Skeletal muscle satellite cell (primary cell): ENCODE data around the gene RNF208.
A peak's percentile ranks its signal among the peaks of the same experiment; 100 is the strongest.

Experiments used
- H3K27me3 ChIP-seq: 2 replicates; pipeline ENCODE4 v1.7.0; 2013; ENCODE audit warnings: low read length; ENCODE audit not compliant: control insufficient read depth, insufficient read depth
- H3K36me3 ChIP-seq: 2 replicates; pipeline ENCODE4 v1.7.0; 2013; ENCODE audit warnings: mild to moderate bottlenecking, control low read depth, low read length; ENCODE audit not compliant: insufficient read depth
- H3K4me1 ChIP-seq: 2 replicates; pipeline ENCODE4 v1.7.0; 2013; ENCODE audit warnings: low read length; ENCODE audit not compliant: control insufficient read depth, insufficient read depth
- H3K4me2 ChIP-seq: 2 replicates; pipeline ENCODE4 v1.7.0; 2013; ENCODE audit warnings: mild to moderate bottlenecking, low read length
- H3K4me3 ChIP-seq: 2 replicates; pipeline ENCODE4 v1.7.0; 2013; ENCODE audit warnings: low read length
- H3K9ac ChIP-seq: 2 replicates; pipeline ENCODE4 v1.7.0; 2013; ENCODE audit warnings: mild to moderate bottlenecking, low read depth, low read length, moderate library complexity
- H3K9me3 ChIP-seq: replicated peaks from 2 replicates; pipeline ENCODE4 v1.7.0; 2013; ENCODE audit warnings: mild to moderate bottlenecking, control low read depth, low read length

RNF208 gene

GRCh38 chr9:137198051-137198901, 23.8 kb downstream of the RNF208 start:
- H3K36me3 ChIP-seq, result no peaks in the 10 kb centered on the region
- H3K9ac ChIP-seq, result peak overlapping the region; percentile 11
- H3K4me3 ChIP-seq, result peak overlapping the region; percentile 84
- H3K4me1 ChIP-seq, result peaks cover 30% of the 10 kb centered on the region
- H3K4me2 ChIP-seq, result peak overlapping the region; percentile 83
- H3K27me3 ChIP-seq, result no peaks in the 10 kb centered on the region
- H3K9me3 ChIP-seq, result no peaks in the 10 kb centered on the region

GRCh38 chr9:137195525-137196220, 26.4 kb downstream of the RNF208 start:
- Histone ChIP-seq H3K9ac (no peak overlapping the region), H3K4me1 (peaks cover 22% of the 10 kb centered on the region), H3K27me3 (no peaks in the 10 kb centered on the region), H3K9me3 (no peaks in the 10 kb centered on the region), H3K4me2 (no peak overlapping the region), H3K36me3 (peaks cover 18% of the 10 kb centered on the region), H3K4me3 (no peak overlapping the region)

- Histone ChIP-seq H3K9me3 (no peaks in the 10 kb centered on the region), H3K9ac (no peak overlapping the region), H3K4me3 (no peak overlapping the region), H3K27me3 (no peaks in the 10 kb centered on the region), H3K4me2 (no peak overlapping the region), H3K36me3 (peaks cover 25% of the 10 kb centered on the region), H3K4me1 (peaks cover 26% of the 10 kb centered on the region)
Measured at GRCh38 chr9:137194909-137195308, 27.1 kb downstream of the RNF208 start.

GRCh38 chr9:137194388-137194787, 27.7 kb downstream of the RNF208 start:
- Histone ChIP-seq H3K4me3 (no peak overlapping the region), H3K4me2 (no peak overlapping the region), H3K4me1 (peaks cover 28% of the 10 kb centered on the region), H3K27me3 (no peaks in the 10 kb centered on the region), H3K9me3 (no peaks in the 10 kb centered on the region), H3K9ac (no peak overlapping the region), H3K36me3 (peaks cover 27% of the 10 kb centered on the region)

GRCh38 chr9:137193771-137194170, 28.3 kb downstream of the RNF208 start:
- H3K4me2 ChIP-seq, result no peak overlapping the region
- H3K4me3 ChIP-seq, result no peak overlapping the region
- no peaks in the 10 kb centered on the region for H3K27me3 ChIP-seq
- no peaks in the 10 kb centered on the region for H3K9me3 ChIP-seq
- H3K9ac ChIP-seq, result no peak overlapping the region
- peaks cover 23% of the 10 kb centered on the region for H3K4me1 ChIP-seq
- H3K36me3 ChIP-seq, result peaks cover 27% of the 10 kb centered on the region

- peaks cover 27% of the 10 kb centered on the region for H3K36me3 ChIP-seq
- no peaks in the 10 kb centered on the region for H3K9me3 ChIP-seq
- H3K27me3 ChIP-seq, result no peaks in the 10 kb centered on the region
- no peak overlapping the region for H3K4me2 ChIP-seq
- peaks cover 14% of the 10 kb centered on the region for H3K4me1 ChIP-seq
- no peak overlapping the region for H3K4me3 ChIP-seq
- no peak overlapping the region for H3K9ac ChIP-seq
Measured at GRCh38 chr9:137192859-137193258, 29.2 kb downstream of the RNF208 start.

- no peak overlapping the region for H3K9ac ChIP-seq
- peaks cover 14% of the 10 kb centered on the region for H3K4me1 ChIP-seq
Measured at GRCh38 chr9:137192448-137192780, 29.6 kb downstream of the RNF208 start.

GRCh38 chr9:137191691-137192447, 30.2 kb downstream of the RNF208 start:
- H3K36me3 ChIP-seq, result peaks cover 27% of the 10 kb centered on the region
- H3K4me3 ChIP-seq, result no peak overlapping the region
- H3K27me3 ChIP-seq, result no peaks in the 10 kb centered on the region
- H3K9ac ChIP-seq, result no peak overlapping the region
- peaks cover 20% of the 10 kb centered on the region for H3K4me1 ChIP-seq
- no peak overlapping the region for H3K4me2 ChIP-seq
- no peaks in the 10 kb centered on the region for H3K9me3 ChIP-seq

More at GRCh38 chr9:137192448-137192780, 29.6 kb downstream of the RNF208 start:
- Histone ChIP-seq H3K4me2 (no peak overlapping the region), H3K36me3 (peaks cover 27% of the 10 kb centered on the region), H3K9me3 (no peaks in the 10 kb centered on the region), H3K4me3 (no peak overlapping the region), H3K27me3 (no peaks in the 10 kb centered on the region)

GRCh38 chr9:137191245-137191644, 30.8 kb downstream of the RNF208 start:
- no peak overlapping the region for H3K4me2 ChIP-seq
- no peak overlapping the region for H3K4me3 ChIP-seq
- no peak overlapping the region for H3K9ac ChIP-seq
- H3K4me1 ChIP-seq, result peaks cover 25% of the 10 kb centered on the region
- H3K36me3 ChIP-seq, result peaks cover 27% of the 10 kb centered on the region
- no peaks in the 10 kb centered on the region for H3K9me3 ChIP-seq
- H3K27me3 ChIP-seq, result no peaks in the 10 kb centered on the region

GRCh38 chr9:137190315-137190856, 31.7 kb downstream of the RNF208 start:
- Histone ChIP-seq H3K4me2 (peak overlapping the region; percentile 94), H3K4me1 (peaks cover 25% of the 10 kb centered on the region), H3K9me3 (no peaks in the 10 kb centered on the region), H3K27me3 (no peaks in the 10 kb centered on the region), H3K4me3 (peak overlapping the region; percentile 95), H3K36me3 (peaks cover 35% of the 10 kb centered on the region), H3K9ac (peak overlapping the region; percentile 95)
